Endodermal cell (in vitro differentiated cells): ENCODE data around the gene ASAP2. TPM values are rescaled to one million over a fixed set of nuclear protein-coding genes. Genes with fewer than 3 reads are reported as not detected.

Experiments
- DNase-seq: peaks from one replicate; pipeline ENCODE4 v3.0.0-alpha.2; 2017
- H3K27ac ChIP-seq: 2 replicates; pipeline ENCODE4 v1.5.1; 2013; ENCODE audit warnings: mild to moderate bottlenecking, low read depth, low read length, moderate library complexity
- H3K27me3 ChIP-seq: 2 replicates; pipeline ENCODE4 v1.6.1; 2013; ENCODE audit warnings: mild to moderate bottlenecking, low read length, moderate library complexity; ENCODE audit not compliant: insufficient read depth, control insufficient read depth, poor library complexity, severe bottlenecking
- H3K36me3 ChIP-seq: 2 replicates; pipeline ENCODE4 v1.7.0; 2013; ENCODE audit warnings: mild to moderate bottlenecking, low read length, moderate library complexity; ENCODE audit not compliant: control insufficient read depth, insufficient read depth
- H3K4me1 ChIP-seq: one replicate; pipeline ENCODE4 v1.7.0; 2013; ENCODE audit warnings: low read length; ENCODE audit not compliant: control insufficient read depth, insufficient read depth
- H3K4me3 ChIP-seq: 2 replicates; pipeline ENCODE4 v1.5.1; 2013; ENCODE audit warnings: mild to moderate bottlenecking, low read length, moderate library complexity
- H3K9ac ChIP-seq: 2 replicates; pipeline ENCODE4 v1.6.1; 2013; ENCODE audit warnings: mild to moderate bottlenecking, low read length, moderate library complexity; ENCODE audit not compliant: poor library complexity, severe bottlenecking; ENCODE audit errors: extremely low read depth
- H3K9me3 ChIP-seq: 2 replicates; pipeline ENCODE4 v1.6.1; 2013; ENCODE audit warnings: mild to moderate bottlenecking, low read length, moderate library complexity; ENCODE audit not compliant: control insufficient read depth
- H3K27ac Mint-ChIP-seq: 2 replicates; pipeline ENCODE4 v1.8.0; 2020; ENCODE audit warnings: mixed read lengths
- H3K27me3 Mint-ChIP-seq: 2 replicates; pipeline ENCODE4 v1.8.0; 2021; ENCODE audit warnings: mild to moderate bottlenecking, mixed read lengths; ENCODE audit not compliant: insufficient read depth
- H3K36me3 Mint-ChIP-seq: 2 replicates; pipeline ENCODE4 v1.8.0; 2020; ENCODE audit warnings: low read depth, mixed read lengths
- H3K4me1 Mint-ChIP-seq: 2 replicates; pipeline ENCODE4 v1.8.0; 2020; ENCODE audit warnings: mixed read lengths
- H3K4me3 Mint-ChIP-seq: 2 replicates; pipeline ENCODE4 v1.8.0; 2020; ENCODE audit warnings: mild to moderate bottlenecking, moderate library complexity, mixed read lengths
- H3K9me3 Mint-ChIP-seq: 2 replicates; pipeline ENCODE4 v1.8.0; 2020; ENCODE audit warnings: mild to moderate bottlenecking, mixed read lengths
- CTCF ChIP-seq: fragments of 200-600 bp; sonication (generic); conservative IDR thresholded peaks from 2 replicates; pipeline ENCODE4 v1.5.0; 2021; ENCODE audit warnings: antibody characterized with exemption, mild to moderate bottlenecking
- WGBS, 2 experiments: methylation state at CpG; one replicate each; pipeline versions ENCODE4 v1.1.5 to v1.1.7; 2013; ENCODE audit warnings: missing lambda C conversion rate in 2 of 2, mixed read lengths in 1 of 2; ENCODE audit not compliant: insufficient coverage in 1 of 2, insufficient read length in 1 of 2; 5-methylcytosine and 5-hydroxymethylcytosine counted together
- total RNA-seq, 2 donors: library from RNA; stranded (reverse); fragmentation: NEBNext Ultra II Directional in 1 of 2; extraction: Animal tissue kit (Norgen Biotek cat#: 25700) in 1 of 2; gene quantifications; 2 replicates in 1 of 2; 3 replicates in 1 of 2; pipeline ENCODE4 v1.2.1, GENCODE V29; 2021

The ASAP2 gene
- total RNA-seq, 2 donors from 2014 or later: 11.8 to 20.4 TPM

- 59 to 85% methylated on average over 3 to 5 of the region's 5 CpGs for WGBS, 2 experiments
- H3K27me3 ChIP-seq: no peaks in the 10 kb centered on the region
- no peak overlapping the region for H3K4me3 Mint-ChIP-seq
- no peak for TF ChIP-seq CTCF
- H3K9me3 ChIP-seq: no peaks in the 10 kb centered on the region
- no peak overlapping the region for H3K27ac Mint-ChIP-seq
- no peak overlapping the region for H3K4me3 ChIP-seq
- no peaks in the 10 kb centered on the region for H3K9me3 Mint-ChIP-seq
- no peaks in the 10 kb centered on the region for H3K36me3 ChIP-seq
- H3K27me3 Mint-ChIP-seq: peaks cover 4% of the 10 kb centered on the region
- H3K36me3 Mint-ChIP-seq: no peaks in the 10 kb centered on the region
- no peak for DNase-seq
- H3K4me1 ChIP-seq: no peaks in the 10 kb centered on the region
- H3K27ac ChIP-seq: peak overlapping the region; percentile 64
- no peak overlapping the region for H3K9ac ChIP-seq
- peaks cover 15% of the 10 kb centered on the region for H3K4me1 Mint-ChIP-seq
Observed at GRCh38 chr2:9252002-9252357, 45.4 kb downstream of the ASAP2 start.

- H3K27me3 Mint-ChIP-seq: peaks cover 6% of the 10 kb centered on the region
- no peaks in the 10 kb centered on the region for H3K27me3 ChIP-seq
- peaks cover 15% of the 10 kb centered on the region for H3K4me1 Mint-ChIP-seq
- no peak overlapping the region for H3K9ac ChIP-seq
- no peak overlapping the region for H3K27ac ChIP-seq
- no peak overlapping the region for H3K4me3 Mint-ChIP-seq
- no peak overlapping the region for H3K4me3 ChIP-seq
- no peak for DNase-seq
- no peaks in the 10 kb centered on the region for H3K9me3 Mint-ChIP-seq
- no peaks in the 10 kb centered on the region for H3K4me1 ChIP-seq
- no peak overlapping the region for H3K27ac Mint-ChIP-seq
- TF ChIP-seq CTCF: no peak
- H3K36me3 ChIP-seq: no peaks in the 10 kb centered on the region
- no peaks in the 10 kb centered on the region for H3K36me3 Mint-ChIP-seq
- WGBS, 2 experiments: 86% methylated on average over 4 of the region's 4 CpGs; no CpG with 5 or more reads in 1 of the 2 experiments
- H3K9me3 ChIP-seq: no peaks in the 10 kb centered on the region
Observed at GRCh38 chr2:9255416-9255815, 48.8 kb downstream of the ASAP2 start.

GRCh38 chr2:9256147-9256546, 49.5 kb downstream of the ASAP2 start:
- Histone ChIP-seq H3K9me3 (no peaks in the 10 kb centered on the region), H3K27ac (no peak overlapping the region), H3K4me3 (no peak overlapping the region), H3K27me3 (no peaks in the 10 kb centered on the region), H3K9ac (no peak overlapping the region), H3K36me3 (no peaks in the 10 kb centered on the region), H3K4me1 (no peaks in the 10 kb centered on the region)
- Mint-ChIP-seq H3K36me3 (no peaks in the 10 kb centered on the region), H3K9me3 (no peaks in the 10 kb centered on the region), H3K4me1 (peaks cover 11% of the 10 kb centered on the region), H3K27me3 (peaks cover 7% of the 10 kb centered on the region), H3K27ac (no peak overlapping the region), H3K4me3 (no peak overlapping the region)
- TF ChIP-seq CTCF: no peak
- 91 to 97% methylated on average over 4 of the region's 4 CpGs for WGBS, 2 experiments
- no peak for DNase-seq
